ENCODE measurements around the gene LRP8. TPM values are rescaled to one million over a fixed set of nuclear protein-coding genes. Genes with fewer than 3 reads are reported as not detected.

Gene LRP8
- polyA plus RNA-seq, 1 donor (not counting 4 experiments of a cell fraction or from before 2014, with no cell fraction given), result 31.0 TPM

GRCh38 chr1:53286955-53287354, 40.9 kb downstream of the LRP8 start:
- H3K9me1 ChIP-seq (ENCODE audit: control insufficient read depth, extremely low read depth, insufficient read depth, low read length), result no peaks in the 10 kb centered on the region
- FAIRE-seq, result no peak
- H3K4me2 ChIP-seq (ENCODE audit: control insufficient read depth, extremely low read depth, insufficient read depth, low read depth, low read length), result no peak overlapping the region
- no peak for TF ChIP-seq EZH2 (IDR thresholded peaks at IDR 0.05; ENCODE audit: low read length)
- TF ChIP-seq, protein P1, sequence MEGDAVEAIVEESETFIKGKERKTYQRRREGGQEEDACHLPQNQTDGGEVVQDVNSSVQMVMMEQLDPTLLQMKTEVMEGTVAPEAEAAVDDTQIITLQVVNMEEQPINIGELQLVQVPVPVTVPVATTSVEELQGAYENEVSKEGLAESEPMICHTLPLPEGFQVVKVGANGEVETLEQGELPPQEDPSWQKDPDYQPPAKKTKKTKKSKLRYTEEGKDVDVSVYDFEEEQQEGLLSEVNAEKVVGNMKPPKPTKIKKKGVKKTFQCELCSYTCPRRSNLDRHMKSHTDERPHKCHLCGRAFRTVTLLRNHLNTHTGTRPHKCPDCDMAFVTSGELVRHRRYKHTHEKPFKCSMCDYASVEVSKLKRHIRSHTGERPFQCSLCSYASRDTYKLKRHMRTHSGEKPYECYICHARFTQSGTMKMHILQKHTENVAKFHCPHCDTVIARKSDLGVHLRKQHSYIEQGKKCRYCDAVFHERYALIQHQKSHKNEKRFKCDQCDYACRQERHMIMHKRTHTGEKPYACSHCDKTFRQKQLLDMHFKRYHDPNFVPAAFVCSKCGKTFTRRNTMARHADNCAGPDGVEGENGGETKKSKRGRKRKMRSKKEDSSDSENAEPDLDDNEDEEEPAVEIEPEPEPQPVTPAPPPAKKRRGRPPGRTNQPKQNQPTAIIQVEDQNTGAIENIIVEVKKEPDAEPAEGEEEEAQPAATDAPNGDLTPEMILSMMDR (optimal IDR thresholded peaks at IDR 0.05 in 1 of 3, IDR thresholded peaks at IDR 0.05 in 1 of 3, conservative IDR thresholded peaks at IDR 0.05 in 1 of 3; ENCODE audit: extremely low read depth in 1 of 3, insufficient read depth in 2 of 3, low read length in 3 of 3), result no peak
- peaks cover 18 to 26% of the 10 kb centered on the region in 2 experiments for H3K36me3 ChIP-seq (ENCODE audit: control insufficient read depth in 2 of 2, extremely low read depth in 1 of 2, insufficient read depth in 2 of 2, low read length in 2 of 2)
- no peaks in the 10 kb centered on the region for H3K9me3 ChIP-seq (ENCODE audit: control insufficient read depth, low read depth, low read length)
- H3K27me3 ChIP-seq (ENCODE audit: control insufficient read depth, extremely low read depth, insufficient read depth, low read length), result no peaks in the 10 kb centered on the region
- no peaks in the 10 kb centered on the region for H3K4me1 ChIP-seq (ENCODE audit: control insufficient read depth, extremely low read depth, insufficient read depth, low read length)
- no peak for DNase-seq (ENCODE audit: low read depth, low spot score)
- H4K20me1 ChIP-seq (ENCODE audit: control insufficient read depth, extremely low read depth, insufficient read depth, low read length), result no peaks in the 10 kb centered on the region
- no peak overlapping the region for H3K4me3 ChIP-seq (ENCODE audit: control insufficient read depth in 2 of 3, extremely low read depth in 1 of 3, insufficient read depth in 2 of 3, low read depth in 1 of 3, low read length in 3 of 3)
- dilution Hi-C loops (cut with MboI; ENCODE audit: extremely low pct_ligation_motif_present, low sequenced_read_pairs), result no loop called here
- no peak overlapping the region for H2AFZ ChIP-seq (ENCODE audit: control insufficient read depth, low read length)
- H3K9ac ChIP-seq (ENCODE audit: control insufficient read depth, extremely low read depth, insufficient read depth, low read length), result no peak overlapping the region
- no peaks in the 10 kb centered on the region for H3K79me2 ChIP-seq (ENCODE audit: control insufficient read depth, insufficient read depth, low read length)
- H3K27ac ChIP-seq (ENCODE audit: control insufficient read depth, insufficient read depth, low read length), result no peak overlapping the region

GRCh38 chr1:53285969-53286760, 41.7 kb downstream of the LRP8 start:
- H3K27me3 ChIP-seq (ENCODE audit: control insufficient read depth, extremely low read depth, insufficient read depth, low read length), result no peaks in the 10 kb centered on the region
- dilution Hi-C loops (cut with MboI; ENCODE audit: extremely low pct_ligation_motif_present, low sequenced_read_pairs), result no loop called here
- no peak for FAIRE-seq
- H3K4me1 ChIP-seq (ENCODE audit: control insufficient read depth, extremely low read depth, insufficient read depth, low read length), result no peaks in the 10 kb centered on the region
- no peaks in the 10 kb centered on the region for H3K9me3 ChIP-seq (ENCODE audit: control insufficient read depth, low read depth, low read length)
- no peaks in the 10 kb centered on the region for H4K20me1 ChIP-seq (ENCODE audit: control insufficient read depth, extremely low read depth, insufficient read depth, low read length)
- no peak overlapping the region for H2AFZ ChIP-seq (ENCODE audit: control insufficient read depth, low read length)
- H3K27ac ChIP-seq (ENCODE audit: control insufficient read depth, insufficient read depth, low read length), result no peak overlapping the region
- H3K4me3 ChIP-seq (ENCODE audit: control insufficient read depth in 2 of 3, extremely low read depth in 1 of 3, insufficient read depth in 2 of 3, low read depth in 1 of 3, low read length in 3 of 3), result no peak overlapping the region
- no peaks in the 10 kb centered on the region for H3K9me1 ChIP-seq (ENCODE audit: control insufficient read depth, extremely low read depth, insufficient read depth, low read length)
- H3K4me2 ChIP-seq (ENCODE audit: control insufficient read depth, extremely low read depth, insufficient read depth, low read depth, low read length), result no peak overlapping the region
- TF ChIP-seq EZH2 (IDR thresholded peaks at IDR 0.05; ENCODE audit: low read length), result no peak
- TF ChIP-seq, protein P1 (optimal IDR thresholded peaks at IDR 0.05 in 1 of 3, IDR thresholded peaks at IDR 0.05 in 1 of 3, conservative IDR thresholded peaks at IDR 0.05 in 1 of 3; ENCODE audit: extremely low read depth in 1 of 3, insufficient read depth in 2 of 3, low read length in 3 of 3), result no peak
- H3K36me3 ChIP-seq (ENCODE audit: control insufficient read depth in 2 of 2, extremely low read depth in 1 of 2, insufficient read depth in 2 of 2, low read length in 2 of 2), result peaks cover 18 to 28% of the 10 kb centered on the region in 2 experiments
- no peak for DNase-seq (ENCODE audit: low read depth, low spot score)
- H3K79me2 ChIP-seq (ENCODE audit: control insufficient read depth, insufficient read depth, low read length), result no peaks in the 10 kb centered on the region
- H3K9ac ChIP-seq (ENCODE audit: control insufficient read depth, extremely low read depth, insufficient read depth, low read length), result no peak overlapping the region
